ENCODE measurements around the gene LIPT1. TPM values are rescaled to one million over a fixed set of nuclear protein-coding genes. Genes with fewer than 3 reads are reported as not detected.

Gene LIPT1
- total RNA-seq: 2.4 and 3.6 TPM in 2 replicates

DNA sequence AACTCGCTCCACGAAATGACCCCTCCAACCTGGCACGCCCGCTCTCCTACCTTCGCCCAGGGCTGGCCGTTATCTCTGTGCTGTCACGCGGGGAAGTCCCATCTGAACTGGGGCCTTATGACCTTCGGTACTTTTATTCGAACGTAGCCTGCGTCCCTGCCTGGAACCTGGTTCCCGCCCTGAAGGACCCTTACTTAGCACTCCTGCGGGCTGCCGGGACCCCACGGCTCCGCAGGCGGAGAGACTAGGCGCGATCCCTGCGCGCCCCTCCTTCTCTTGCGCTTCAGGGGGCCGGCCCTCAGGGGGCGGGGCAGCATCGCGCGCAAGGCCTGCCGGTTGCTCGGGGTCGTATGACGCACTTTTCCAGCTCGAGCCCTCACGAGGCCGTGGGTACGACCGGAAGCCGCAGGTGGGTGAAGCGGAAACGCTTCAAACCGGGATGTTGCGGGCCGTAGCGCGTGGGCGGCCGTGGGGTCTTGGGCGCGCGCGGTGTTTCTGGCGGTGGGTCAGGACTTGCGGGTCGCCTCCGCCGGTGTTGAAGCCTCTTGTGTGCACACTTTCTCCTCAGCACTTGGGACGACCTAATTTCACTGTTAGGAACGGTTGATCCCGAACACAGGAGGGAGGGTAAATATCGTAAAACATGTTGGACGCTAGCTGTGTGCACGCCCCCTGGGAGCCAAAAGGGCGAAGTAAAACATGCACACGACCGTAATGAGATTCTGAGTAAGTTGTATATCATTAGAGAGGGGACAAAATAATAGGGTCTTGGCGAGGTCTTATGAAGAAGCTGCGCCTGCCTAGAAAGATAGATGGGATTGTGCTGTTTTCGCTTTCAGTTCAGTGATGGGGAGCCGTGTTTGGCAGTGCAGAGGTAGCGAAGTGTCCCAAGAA, at the start of gene LIPT1, which contains the start of gene TSGA10:
TSS of gene LIPT1 (plus strand) at position 325 of the 894 bp plus-strand sequence. CDS start 6,991 bp downstream, outside the sequence.
TSS of gene TSGA10 (minus strand) at position 300 of the 894 bp plus-strand sequence. CDS start 45,503 bp downstream, outside the sequence.

DNA sequence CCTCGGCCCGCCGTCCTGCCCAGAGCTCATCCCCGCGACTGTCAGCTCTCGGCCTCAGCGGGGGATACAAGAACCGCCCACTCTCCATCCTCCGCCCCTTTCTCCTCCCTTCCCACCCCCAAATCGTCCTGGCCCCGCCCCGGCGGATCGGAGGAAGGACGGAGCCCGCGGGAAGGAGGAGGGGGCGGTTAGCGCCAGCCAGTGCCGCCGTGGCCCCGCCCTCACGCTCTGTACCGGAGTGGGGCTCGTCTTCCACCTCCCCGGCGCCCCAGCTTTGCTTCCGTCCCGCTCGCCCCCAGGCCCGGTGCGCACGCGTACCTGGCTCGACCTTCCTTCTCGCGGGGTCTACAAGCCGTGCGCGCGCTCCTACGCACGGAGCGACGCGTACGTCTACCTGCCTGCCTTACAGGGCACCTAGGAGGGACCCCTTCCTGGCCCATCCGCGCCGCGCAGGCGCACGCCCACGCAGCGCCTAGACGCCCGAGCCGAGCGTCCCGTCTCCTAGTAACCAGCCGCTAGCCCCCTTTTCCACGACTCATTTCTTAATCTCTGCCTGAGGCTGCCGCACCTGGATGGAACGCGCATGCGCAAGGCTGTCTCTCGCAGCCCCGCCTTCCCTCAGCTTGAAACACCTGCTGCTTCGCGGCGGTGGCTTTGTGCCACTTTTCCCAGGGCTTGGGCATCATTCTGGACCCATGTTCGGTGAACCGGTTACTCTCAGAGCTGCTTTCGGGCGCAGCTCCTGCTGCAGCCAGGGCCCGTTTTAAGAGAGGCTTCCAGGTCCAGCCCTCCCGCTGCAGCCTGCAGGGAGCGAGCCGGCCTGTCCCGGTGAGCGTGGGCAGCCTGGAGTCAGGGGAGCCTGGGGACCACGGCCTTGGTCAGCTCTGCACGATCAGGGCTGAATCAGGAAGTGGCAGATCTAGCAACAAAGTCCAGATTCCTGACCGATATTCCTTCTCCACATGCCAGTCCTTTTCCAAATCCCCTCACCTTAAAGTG, 13.4 kb upstream of the LIPT1 start, which contains the start of gene C2orf15:
TSS of gene C2orf15 (plus strand) at position 598 of the 999 bp plus-strand sequence. CDS start 8,852 bp downstream, outside the sequence.

GRCh38 chr2:99180755-99181623, 26.2 kb downstream of the LIPT1 start, which contains the start of the genes MITD1 and MRPL30:
MITD1 (minus strand) TSS chr2:99181058; CDS start chr2:99180981, 77 bp downstream.
MRPL30 (plus strand) TSS chr2:99181184; CDS start chr2:99186204, 5,020 bp downstream.

Other genes with a start within 250 kb of the LIPT1 start
- 0.48 and 1.1 TPM in 2 replicates for gene CRACDL, start 218.7 kb upstream of the LIPT1 start, total RNA-seq
- gene C2orf15, start 13.3 kb upstream of the LIPT1 start, total RNA-seq: 1.7 TPM in 1 of 2 replicates, not detected in the other
- 2.8 and 3.6 TPM in 2 replicates for gene TSGA10, start within 50 bp of the LIPT1 start, total RNA-seq
- gene MITD1, start 26.1 kb downstream of the LIPT1 start, total RNA-seq: 13.2 and 24.6 TPM in 2 replicates
- gene MRPL30, start 26.2 kb downstream of the LIPT1 start, total RNA-seq: 34.5 and 37.1 TPM in 2 replicates
- gene LYG2, start 100.7 kb downstream of the LIPT1 start, total RNA-seq: not detected in 2 replicates
- not detected in 2 replicates for gene LYG1, start 146.2 kb downstream of the LIPT1 start, total RNA-seq
- gene TXNDC9, start 181.4 kb downstream of the LIPT1 start, total RNA-seq: 70.8 and 94.2 TPM in 2 replicates
- gene EIF5B, start 182.4 kb downstream of the LIPT1 start, total RNA-seq: 22.8 and 32.0 TPM in 2 replicates